Brain microvascular endothelial cell (primary cell): ENCODE measurements around the gene SEMA6B.

Experiments
- DNase-seq: peaks from one replicate; pipeline ENCODE4 v3.0.0-alpha.2; 2020
- H3K27ac ChIP-seq: fragments of 250-450 bp; sonication (Bioruptor Pico); 2 replicates; pipeline ENCODE4 v1.5.1; 2020; ENCODE audit warnings: mild to moderate bottlenecking, moderate library complexity
- H3K27me3 ChIP-seq: fragments of 250-450 bp; sonication (Bioruptor Pico); replicated peaks from 2 replicates; pipeline ENCODE4 v1.5.1; 2020; ENCODE audit warnings: mild to moderate bottlenecking
- H3K36me3 ChIP-seq: fragments of 250-450 bp; sonication (Bioruptor Pico); replicated peaks from 2 replicates; pipeline ENCODE4 v1.5.1; 2020; ENCODE audit warnings: mild to moderate bottlenecking
- H3K4me3 ChIP-seq: 2 replicates; pipeline ENCODE4 v1.5.1; 2011; ENCODE audit warnings: low read depth, mild to moderate bottlenecking, control low read depth, low read length, moderate library complexity
- CTCF ChIP-seq: IDR thresholded peaks from 2 replicates; pipeline ENCODE4 v1.5.1; 2011; ENCODE audit warnings: low read depth, mild to moderate bottlenecking, moderate library complexity, low read length, control low read depth, inconsistent platforms; ENCODE audit errors: missing control alignments
- in situ Hi-C: cut with HindIII; loops from 2 replicates; pipeline ENCODE4 v1.10.0; 2017; ENCODE audit warnings: low sequenced_read_pairs, low pct_ligation_motif_present

Gene SEMA6B

GRCh38 chr19:4534836-4535658, 24.4 kb downstream of the SEMA6B start, which contains the start of gene PLIN5:
TSS of gene PLIN5 (minus strand) at chr19:4535224. CDS start at chr19:4534074, 1,150 bp downstream.
- peak; percentile 54 for DNase-seq
- Histone ChIP-seq H3K27ac (no peak within 1 kb of the TSS), H3K36me3 (no peaks in the 10 kb centered on the region)

GRCh38 chr19:4533835-4534424, 25.6 kb downstream of the SEMA6B start:
- TF ChIP-seq CTCF: no peak
- no peaks in the 10 kb centered on the region for H3K36me3 ChIP-seq
- no peak overlapping the region for H3K4me3 ChIP-seq
- H3K27ac ChIP-seq: no peak overlapping the region
- H3K27me3 ChIP-seq: peaks cover 6% of the 10 kb centered on the region
- no peak for DNase-seq
- in situ Hi-C loops: no loop called here

More at GRCh38 chr19:4534836-4535658, 24.4 kb downstream of the SEMA6B start, which contains the start of gene PLIN5:
- TF ChIP-seq CTCF: no peak
- in situ Hi-C loops: no loop called here
- Histone ChIP-seq H3K4me3 (no peak within 1 kb of the TSS), H3K27me3 (peaks cover 6% of the 10 kb centered on the region)

GRCh38 chr19:4533334-4533733, 26.1 kb downstream of the SEMA6B start:
- H3K27me3 ChIP-seq: peaks cover 6% of the 10 kb centered on the region
- no peak for DNase-seq
- H3K4me3 ChIP-seq: no peak overlapping the region
- no peaks in the 10 kb centered on the region for H3K36me3 ChIP-seq
- no peak overlapping the region for H3K27ac ChIP-seq
- no peak for TF ChIP-seq CTCF
- in situ Hi-C loops: no loop called here

GRCh38 chr19:4531562-4532165, 27.8 kb downstream of the SEMA6B start:
- Histone ChIP-seq H3K27ac (no peak overlapping the region), H3K4me3 (no peak overlapping the region), H3K27me3 (peaks cover 6% of the 10 kb centered on the region), H3K36me3 (no peaks in the 10 kb centered on the region)
- no peak for TF ChIP-seq CTCF
- DNase-seq: no peak
- in situ Hi-C loops: no loop called here

- no peak for DNase-seq
- in situ Hi-C loops: no loop called here
These were observed 29.5 kb downstream of the SEMA6B start for GRCh38 chr19:4529924-4530522.

More at GRCh38 chr19:4529924-4530522, 29.5 kb downstream of the SEMA6B start:
- H3K27me3 ChIP-seq: peaks cover 3% of the 10 kb centered on the region
- no peaks in the 10 kb centered on the region for H3K36me3 ChIP-seq
- TF ChIP-seq CTCF: no peak
- no peak overlapping the region for H3K27ac ChIP-seq
- H3K4me3 ChIP-seq: no peak overlapping the region
